ENCODE results near the gene KLRG1.

The KLRG1 gene

DNA sequence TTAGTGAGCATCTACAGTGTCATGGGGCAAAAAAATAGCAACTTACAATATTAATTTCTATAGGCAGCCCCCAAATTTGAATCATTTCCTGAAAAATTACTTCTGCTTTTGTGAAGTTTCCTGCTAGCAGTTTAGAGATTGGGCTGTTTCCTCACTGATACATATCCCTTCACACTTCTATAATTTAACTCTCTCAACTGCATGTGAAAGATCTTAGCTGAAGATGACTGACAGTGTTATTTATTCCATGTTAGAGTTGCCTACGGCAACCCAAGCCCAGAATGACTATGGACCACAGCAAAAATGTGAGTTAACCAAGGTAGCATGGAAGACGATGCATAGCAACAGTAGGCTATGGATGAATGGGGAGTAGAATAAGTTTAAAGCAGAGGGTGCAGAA lies at the start of gene KLRG1:
Gene KLRG1, plus strand, starts transcription at position 134 of the 400 bp plus-strand sequence. Its CDS starts 90 bp downstream, at position 224.
- DNase-seq (ENCODE audit: low read depth): no peak

DNA sequence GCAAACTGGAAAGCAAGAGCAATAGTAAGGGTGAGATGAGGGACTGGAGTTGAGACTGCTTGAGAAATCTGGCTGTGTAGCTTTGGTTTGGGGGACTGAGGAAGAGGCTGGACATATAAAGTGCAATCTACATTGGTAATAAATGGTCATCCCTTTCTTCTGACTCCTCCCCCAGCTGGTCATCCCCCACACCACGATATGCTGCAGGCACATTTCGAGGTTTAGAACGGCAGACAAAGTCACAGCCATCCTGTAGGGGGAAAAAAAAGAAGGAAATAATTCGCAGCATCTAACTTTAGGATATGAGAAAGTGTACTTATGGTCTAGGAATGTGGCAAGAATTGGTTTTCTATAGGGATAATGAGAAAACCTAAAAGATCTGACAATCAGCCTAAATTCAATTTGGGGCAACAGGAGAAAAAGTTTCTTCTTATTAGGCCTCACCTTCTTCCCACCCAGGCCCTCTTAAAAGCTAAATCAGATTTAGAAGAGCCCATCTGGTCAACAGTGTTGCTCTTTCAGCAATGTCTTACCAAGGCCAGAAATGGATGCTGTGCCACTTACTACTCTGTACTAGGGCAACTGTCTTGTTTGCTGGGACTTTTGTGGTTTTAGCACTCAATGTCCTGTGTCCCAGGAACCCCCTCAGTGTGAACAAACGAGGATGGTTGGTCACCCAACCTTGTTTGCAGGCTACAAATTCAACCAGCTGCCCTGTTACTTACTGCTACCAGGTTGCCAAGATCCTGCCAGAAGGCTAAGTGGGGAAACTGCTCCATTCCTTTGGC lies 47.5 kb upstream of the KLRG1 start:
- DNase-seq (ENCODE audit: low read depth): no peak

DNA sequence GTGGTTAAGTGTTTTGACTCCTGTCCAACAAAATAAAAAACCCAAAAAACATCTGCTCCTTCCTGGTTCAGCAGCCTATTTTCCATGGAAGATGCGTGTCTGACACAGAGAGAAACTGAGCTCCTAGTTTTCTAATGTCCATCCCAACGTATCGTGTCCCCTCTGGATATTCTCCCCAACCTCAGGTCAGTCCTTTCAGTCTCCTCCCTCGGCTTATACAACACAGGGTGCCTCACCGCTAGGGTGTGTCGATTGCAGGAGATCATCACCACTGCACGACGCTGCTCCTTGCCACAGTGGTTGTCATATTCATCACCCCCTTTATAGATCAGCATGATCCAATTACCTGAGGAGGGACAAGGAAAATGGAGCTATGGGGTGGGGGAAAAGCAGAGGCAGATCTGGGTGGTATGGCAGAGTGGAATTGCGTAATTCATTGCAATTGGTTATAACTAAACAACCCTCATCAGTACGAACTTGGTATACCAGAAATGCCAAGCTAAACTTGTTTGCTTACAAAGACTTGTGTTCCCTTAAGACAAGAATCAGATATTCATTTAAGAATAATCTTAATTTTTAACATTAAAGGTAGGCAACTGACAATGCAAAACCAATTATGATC lies 45.7 kb upstream of the KLRG1 start:
- no peak for DNase-seq (ENCODE audit: low read depth)

DNA sequence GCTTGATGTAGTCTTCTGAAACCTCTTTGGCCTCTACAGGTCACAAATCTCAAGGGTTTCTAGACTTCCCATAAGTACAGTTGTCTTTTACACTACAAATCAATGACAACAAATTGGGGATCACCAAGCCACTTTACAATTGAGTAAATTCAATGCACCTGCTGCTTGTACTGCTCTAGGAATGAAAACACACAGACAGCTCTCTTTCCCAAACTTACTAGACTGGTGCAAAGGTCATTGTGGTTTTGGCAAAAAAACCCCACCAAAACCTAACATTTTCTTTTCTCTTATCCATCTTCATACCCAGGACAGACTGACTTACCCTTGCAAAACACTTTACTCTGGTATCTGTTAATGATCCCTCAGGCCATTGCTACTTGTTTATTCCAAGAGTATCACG lies 42.6 kb upstream of the KLRG1 start:
- DNase-seq (ENCODE audit: low read depth): no peak

DNA sequence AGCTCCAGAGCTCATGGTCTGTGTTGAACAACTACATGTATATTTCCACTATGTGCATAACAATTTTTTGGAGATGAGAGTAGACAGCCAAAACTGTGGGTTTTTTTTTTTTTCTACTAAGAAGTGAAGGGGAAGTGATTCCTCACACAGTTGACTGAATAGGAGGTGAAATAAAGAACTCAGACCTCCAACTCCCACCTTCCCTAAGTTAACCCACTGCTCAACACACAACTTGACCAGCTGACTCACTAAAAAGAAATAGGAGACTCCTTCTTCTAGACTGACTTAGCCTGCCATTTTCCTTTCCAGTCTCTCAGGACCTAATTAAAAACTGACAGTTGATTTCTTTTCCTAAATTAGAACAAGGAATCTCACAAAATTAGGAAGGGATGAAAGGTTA lies 41.6 kb upstream of the KLRG1 start:
- no peak for DNase-seq (ENCODE audit: low read depth)

DNA sequence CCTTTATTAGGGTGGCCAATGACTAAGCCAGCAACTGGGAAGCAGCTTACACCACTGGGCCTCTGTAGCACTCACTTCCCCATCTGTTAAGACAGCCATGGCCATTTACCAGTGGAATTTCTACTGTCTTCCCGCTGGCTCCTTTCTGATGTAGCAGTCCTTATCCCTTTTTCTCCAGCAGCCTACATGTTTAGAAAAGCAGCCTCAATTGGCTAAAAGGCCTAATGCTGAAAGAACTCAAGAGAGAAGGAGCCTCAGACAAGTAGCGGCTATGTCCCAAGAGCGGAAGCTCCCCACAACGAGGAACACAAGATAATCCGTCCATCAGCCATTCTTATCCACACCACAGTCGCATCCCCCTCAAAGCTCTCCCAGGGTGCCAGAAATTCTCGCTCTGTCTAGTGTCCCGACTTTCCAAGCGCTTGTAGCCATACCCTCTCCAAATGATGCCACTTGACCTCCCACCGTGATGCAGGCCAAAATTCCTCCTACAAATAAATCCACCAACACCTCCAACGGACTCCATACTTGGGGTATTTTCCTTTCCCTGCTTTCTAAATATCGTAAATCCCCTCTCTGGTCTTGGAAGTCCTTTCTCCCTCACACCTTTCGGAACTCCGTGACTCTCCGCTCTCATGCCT lies 40.5 kb upstream of the KLRG1 start:
- DNase-seq (ENCODE audit: low read depth): no peak

DNA sequence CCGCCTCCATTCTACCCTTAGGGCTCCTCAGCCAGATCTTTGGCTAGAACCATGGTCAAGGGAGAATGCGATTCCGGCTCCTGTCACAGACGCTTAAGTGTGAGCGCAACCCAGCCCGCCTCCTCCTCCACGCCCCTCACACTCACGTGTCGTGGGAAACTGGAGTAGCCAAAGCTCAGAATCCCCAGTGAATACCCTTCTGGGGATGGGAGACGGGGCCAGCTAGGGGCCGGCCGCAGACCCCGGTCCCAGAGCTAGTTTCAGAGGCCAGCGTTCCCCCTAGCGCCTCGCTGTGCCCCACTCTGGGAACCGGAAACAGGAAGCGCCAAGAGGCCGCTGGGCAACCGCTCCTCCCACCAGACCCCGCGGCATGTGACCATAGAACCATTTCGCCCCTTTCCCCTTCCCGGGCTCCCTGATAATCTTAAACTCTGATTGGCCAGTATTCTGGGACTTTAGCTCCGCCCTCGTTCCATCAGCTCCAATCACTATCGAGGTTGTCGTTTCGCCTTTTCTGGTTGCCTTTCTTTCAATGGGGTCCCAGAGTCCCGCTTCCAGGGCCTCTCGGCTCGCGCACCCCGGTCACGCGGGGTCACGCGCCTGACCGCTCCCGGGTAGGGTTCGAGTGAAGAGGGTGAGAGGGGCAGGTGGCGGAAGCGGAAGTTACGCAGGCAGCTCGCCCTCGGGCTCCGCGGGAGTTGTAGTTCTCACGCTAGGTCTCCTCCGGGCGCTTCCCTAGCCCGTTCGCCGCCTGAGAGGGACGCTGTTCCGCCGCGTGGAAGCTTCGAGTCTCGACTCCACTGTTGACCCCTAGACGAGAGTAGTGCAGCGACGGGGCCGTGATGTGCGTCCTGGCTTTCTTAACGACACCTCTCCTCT lies 39.8 kb upstream of the KLRG1 start, which contains the start of gene M6PR:
Gene M6PR, minus strand, starts transcription at position 304 of the 879 bp plus-strand sequence. CDS start 3,241 bp downstream, outside the sequence.
- DNase-seq (ENCODE audit: low read depth): peak; percentile 75

DNA sequence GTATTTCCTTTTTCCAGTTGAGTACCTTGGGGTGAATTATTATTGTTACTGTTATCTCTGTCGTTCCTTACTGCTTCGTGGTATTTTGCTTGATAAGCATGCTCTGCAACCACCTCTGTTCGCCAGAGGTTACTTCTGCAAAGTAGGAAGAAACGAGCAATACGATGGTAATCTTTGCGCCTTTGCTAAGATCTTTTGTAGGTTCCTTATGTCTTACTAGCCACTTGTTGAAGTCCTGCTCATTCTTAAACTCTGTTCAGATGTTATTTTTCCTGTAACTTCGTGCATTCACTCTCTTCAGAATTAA lies 39.2 kb upstream of the KLRG1 start:
- no peak for DNase-seq (ENCODE audit: low read depth)

DNA sequence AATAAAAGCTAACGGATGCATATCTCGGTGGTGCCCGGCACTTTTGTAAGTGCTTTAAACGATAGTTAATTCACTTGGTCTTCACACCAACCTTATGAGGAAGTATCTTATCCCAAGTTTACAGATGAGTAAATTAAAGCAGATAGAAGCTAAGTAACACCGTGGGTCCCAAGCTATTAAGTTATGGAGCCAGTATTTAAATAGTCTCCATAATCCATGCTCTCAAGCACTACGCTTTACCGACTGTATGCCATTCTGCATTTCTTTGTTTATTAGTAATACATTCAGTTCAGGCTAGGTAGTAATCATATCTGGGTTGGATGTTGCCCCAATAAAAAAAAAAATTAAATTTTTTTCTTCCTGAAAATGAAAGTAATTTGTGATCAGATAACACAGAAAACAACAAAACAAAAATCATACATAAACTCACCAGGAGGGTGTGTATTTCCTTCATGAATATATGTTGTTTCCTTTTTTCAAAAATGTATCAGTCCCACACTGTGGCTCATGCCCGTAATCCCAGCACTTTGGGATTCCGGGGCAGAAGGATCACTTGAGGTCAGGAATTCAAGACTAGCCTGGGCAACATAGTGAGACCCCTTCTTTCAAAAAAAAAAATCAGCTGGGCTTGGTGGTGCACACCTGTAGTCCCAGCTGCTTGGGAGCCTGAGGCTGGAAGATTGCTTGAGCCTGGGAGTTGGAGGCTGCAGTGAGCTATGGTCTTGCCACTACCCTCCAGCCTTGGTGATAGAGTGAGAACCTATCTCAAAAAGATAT lies 38.5 kb upstream of the KLRG1 start:
- no peak for DNase-seq (ENCODE audit: low read depth)

DNA sequence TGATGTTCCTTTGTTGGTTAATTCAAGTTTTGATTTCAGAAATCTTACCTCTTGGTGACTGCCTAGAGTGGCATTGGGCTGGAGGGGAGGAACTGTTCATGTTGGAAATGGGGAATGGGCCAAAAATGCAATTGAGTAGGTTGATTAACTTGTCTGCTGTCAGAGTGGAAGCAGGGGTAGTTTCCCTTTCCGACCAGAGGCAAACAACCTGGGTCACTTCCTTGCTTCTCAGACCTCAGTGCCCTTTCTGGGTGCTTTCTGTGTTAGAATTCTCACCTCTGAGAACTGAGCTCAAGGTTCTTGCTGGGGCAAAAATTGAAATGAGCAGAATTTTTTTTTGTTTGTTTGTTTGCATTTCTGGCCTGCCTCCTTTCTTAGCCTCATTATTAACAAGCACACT lies 37.6 kb upstream of the KLRG1 start:
- no peak for DNase-seq (ENCODE audit: low read depth)

DNA sequence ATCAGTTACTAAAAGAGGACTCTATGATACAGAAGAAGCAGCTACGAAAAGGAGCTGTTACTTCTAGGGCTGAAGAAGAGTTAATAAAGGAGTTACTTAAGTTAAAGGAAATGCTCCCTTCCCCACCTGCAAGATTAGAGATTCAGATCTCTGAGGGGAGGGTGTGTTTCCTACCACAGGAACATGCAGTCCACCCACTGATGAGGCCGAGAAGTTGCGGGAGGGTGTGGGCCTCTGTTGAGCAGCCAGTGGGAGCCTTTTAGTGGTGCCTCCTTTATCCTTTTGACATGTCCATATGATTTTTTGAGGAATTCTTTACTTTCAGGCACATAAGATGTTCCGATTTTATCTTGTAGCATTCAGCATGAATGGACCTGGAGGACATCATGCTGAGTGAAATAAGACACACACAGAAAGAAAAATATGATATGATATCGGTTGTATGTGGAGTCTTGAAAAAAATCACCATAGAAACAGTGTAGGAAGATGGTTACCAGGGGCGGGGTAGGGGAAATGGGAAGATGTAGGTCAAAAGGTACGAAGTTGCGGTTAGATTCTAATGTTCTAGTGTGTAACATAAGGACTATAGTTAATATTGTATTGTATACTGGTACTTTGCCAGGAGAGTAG lies 35.5 kb upstream of the KLRG1 start:
- no peak for DNase-seq (ENCODE audit: low read depth)

DNA sequence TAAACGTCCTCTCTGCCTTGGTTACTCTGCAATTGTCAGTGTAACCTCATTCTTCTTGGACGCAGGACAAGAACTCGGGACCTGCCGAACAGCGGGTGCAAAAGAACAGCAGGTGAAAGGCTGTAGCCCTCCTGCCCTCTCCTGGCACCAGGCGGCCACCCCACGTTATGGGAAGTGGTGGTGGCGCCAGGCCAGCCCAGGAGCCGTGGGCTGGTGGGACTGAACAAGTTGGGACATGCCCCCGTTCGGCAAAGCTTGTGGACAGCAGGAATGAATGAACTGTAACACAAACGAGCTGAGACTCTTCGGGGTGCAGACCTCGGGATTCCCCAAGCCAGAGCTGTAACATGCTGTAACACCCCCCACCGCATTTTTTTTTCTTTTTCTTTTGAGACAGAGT lies 33.3 kb upstream of the KLRG1 start:
- no peak for DNase-seq (ENCODE audit: low read depth)

DNA sequence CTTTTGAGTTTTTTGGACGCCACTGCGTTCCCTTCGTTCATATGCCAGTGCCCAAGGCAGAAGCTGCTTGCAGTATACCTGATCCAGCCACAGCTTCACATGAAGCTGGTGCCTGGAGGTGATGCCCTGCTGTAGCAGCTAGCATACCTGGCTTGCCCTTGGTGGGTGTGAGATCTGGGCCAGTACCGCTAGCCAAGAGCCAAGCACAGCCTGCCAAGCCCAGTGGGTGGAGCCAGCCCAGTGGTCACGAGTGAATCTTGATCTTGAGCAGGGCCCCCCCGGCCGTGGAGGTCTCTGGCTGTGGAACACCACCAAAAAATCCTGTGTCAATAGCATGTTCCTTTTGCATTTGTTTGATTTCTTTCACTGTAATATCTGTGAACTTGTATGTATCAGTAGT lies 32.6 kb upstream of the KLRG1 start:
- DNase-seq (ENCODE audit: low read depth): no peak

DNA sequence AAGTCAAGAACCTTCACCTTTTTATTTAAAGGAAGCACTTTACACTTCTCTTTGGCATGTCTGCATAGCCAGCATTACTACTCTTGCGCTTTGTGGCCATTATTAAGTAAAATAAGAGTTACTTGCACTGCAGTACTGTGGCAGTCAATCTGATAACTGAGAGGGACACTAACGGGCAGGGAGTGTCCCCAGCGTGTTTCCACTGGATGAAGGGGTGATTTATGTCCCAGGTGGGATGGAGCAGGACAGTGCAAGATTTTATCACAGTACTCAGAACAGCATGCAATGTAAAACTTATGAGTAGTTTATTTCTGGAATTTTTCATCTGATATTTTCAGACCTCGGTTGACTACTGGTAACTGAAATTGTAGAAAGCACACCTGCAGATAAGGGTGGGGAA lies 31.8 kb upstream of the KLRG1 start:
- DNase-seq (ENCODE audit: low read depth): no peak

DNA sequence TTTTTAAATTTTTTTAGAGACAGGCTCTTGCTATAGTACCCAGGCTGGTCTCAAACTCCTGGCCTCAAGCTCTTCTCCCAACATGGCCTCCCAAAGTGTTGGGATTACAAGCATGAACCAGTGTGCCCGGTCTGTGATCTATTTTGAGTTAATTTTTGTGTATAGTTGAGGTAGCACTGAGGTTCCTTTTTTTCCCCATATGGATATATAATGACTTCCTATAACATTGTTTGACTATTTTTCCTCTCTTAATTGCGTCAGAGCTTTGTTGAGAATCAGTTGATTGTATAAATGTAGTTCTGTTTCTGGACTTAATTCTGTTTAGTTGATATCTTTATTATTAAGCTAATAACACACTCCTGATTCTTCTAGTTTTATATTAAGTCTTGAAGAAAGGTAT lies 31.3 kb upstream of the KLRG1 start:
- no peak for DNase-seq (ENCODE audit: low read depth)

DNA sequence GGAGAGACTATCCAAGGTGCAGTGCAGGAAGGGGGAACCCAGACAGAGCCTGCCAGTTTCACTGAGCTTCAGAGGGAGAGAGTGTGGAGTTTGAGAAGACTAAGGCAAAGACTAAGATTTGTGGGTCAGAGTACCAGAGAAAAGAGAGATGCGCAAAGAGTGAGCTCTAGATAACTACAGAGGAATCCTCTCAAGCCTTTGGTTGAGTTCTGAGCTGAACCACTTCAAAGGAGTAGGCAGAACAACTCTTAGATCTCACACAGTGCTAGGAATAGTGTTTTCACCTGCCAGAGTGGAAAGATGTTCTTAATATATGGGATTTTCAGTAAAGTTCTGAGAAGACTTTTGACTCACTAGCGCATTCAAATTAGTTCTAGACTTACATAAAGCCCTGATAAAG lies 29.2 kb upstream of the KLRG1 start:
- DNase-seq (ENCODE audit: low read depth): no peak

DNA sequence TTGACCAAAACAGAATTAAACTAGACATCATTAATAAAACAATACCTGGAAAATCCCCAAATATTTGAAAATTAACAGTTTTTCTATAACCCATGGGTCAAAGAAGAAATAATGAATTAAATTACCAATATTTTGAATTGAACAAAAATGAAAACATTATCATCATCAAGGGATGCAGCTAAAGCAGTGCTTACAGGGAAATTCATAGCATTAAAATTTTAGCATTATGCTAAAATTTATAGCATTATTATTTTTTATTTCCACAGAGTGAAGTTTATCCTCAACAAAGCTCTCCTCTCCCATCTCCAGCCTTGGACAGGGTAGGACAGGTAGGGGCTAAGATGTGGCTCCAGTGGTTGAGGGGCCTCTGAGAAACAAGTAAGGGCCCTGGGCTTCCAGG lies 20.6 kb upstream of the KLRG1 start:
- no peak for DNase-seq (ENCODE audit: low read depth)

DNA sequence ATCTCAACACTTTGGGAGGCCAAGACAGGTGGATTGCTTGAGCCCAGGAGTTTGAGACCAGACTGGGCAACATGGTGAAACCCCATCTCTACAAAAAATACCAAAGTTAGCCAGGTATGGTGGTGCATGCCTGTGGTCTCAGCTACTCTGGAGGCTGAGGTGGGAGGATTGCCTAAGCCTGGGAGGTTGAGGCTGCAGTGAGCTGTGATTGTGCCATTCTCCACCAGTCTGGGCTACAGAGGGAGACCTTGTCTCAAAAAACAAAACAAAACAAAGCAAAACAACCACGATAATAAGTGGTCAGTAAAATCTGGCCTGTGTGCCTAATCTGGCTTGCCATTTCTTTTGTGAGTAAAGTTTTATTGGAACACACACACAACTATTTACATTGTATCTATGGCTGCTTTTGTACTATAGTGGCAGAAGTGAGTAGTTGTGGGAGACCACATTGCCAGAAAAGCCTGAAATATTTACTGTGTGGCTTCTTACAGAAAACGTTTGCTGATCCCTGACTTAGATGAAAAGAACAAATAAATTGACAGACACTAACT lies 19.4 kb upstream of the KLRG1 start:
- no peak for DNase-seq (ENCODE audit: low read depth)

DNA sequence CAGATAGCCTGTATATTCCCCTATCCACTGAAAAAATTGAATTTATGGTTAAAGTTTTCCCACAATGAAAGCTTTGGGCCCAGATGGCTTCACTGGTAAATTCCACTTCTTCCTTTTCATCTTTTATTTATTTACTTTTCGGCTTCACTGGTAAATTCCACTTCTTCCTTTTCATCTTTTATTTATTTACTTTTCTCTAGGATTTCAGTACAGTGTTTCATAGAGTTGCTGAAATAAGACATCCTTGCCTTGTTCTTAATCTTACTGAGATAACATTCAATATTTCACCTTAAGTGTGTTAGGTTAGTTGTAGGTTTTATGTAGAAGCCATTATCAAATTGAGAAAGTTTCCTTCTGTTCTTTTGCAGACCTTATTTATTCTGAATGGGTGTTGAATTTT lies 18.9 kb upstream of the KLRG1 start:
- no peak for DNase-seq (ENCODE audit: low read depth)

DNA sequence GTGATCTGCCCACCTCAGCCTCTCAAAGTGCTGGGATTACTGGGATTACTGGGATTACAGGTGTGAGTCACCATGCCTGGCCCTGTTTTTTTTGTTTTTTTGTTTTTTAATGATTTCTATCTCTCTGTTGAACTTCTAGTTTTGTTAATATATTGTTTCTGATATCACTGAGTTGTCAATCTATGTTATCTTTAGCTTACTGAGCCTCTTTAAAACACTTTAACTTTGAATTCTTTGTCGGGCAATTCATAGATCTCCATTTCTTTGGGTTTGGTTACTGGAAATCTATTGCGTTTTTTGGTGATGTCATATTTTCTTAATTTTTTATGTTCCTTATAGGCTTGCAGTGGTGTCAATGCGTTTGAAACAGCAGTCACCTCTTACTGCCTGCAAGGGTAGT lies 9.2 kb upstream of the KLRG1 start:
- no peak for DNase-seq (ENCODE audit: low read depth)

DNA sequence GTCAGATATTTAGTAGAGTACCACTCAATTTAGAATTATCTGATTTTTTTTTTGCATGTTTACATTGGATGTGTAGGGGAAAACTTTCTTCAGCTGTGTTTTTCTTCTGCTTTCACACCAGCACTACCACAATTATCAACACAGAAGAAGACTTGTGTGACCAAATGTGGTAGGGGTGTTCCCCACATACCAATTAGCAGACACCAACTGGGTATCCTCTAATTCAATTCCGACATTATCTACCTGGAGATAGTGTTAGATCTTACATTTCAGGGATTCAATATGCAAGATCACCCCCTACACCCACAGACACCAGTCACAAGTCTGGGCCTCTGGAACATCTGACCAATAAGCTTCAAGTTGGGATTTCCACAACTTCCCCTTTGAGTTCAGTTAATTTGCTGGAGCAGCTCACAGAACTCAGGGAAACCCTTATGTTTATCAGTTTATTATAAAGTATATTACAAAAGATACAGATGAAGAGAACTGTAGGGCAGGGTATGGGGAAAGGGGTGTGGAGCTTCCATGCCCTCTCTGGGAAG lies 4.1 kb upstream of the KLRG1 start:
- no peak for DNase-seq (ENCODE audit: low read depth)
